Esophagus squamous epithelium (tissue), 5 donors: ENCODE measurements around the gene SLC44A1. TPM values are rescaled to one million over a fixed set of nuclear protein-coding genes. Genes with fewer than 3 reads are reported as not detected.

Experiments
- DNase-seq: peaks from one replicate; lab custom pipeline; 2025; lab: John Stamatoyannopoulos, UW
- H3K27ac ChIP-seq, 4 donors: fragments of 200-600 bp; sonication (generic); one replicate each; pipeline ENCODE4 v1.5.1; 2016 to 2019; ENCODE audit warnings: mild to moderate bottlenecking in 1 of 4
- H3K27me3 ChIP-seq, 4 donors: fragments of 200-600 bp; sonication (generic); 1 replicate in 3 of 4; 2 replicates in 1 of 4; pipeline versions ENCODE4 v1.5.1 to v1.6.0; 2017 to 2021; ENCODE audit warnings: antibody characterized with exemption in 1 of 4
- H3K36me3 ChIP-seq, 3 donors: fragments of 200-600 bp; sonication (generic); one replicate each; pipeline ENCODE4 v1.5.1; 2016 to 2019
- H3K4me1 ChIP-seq, 3 donors: fragments of 200-600 bp; sonication (generic); one replicate each; pipeline ENCODE4 v1.5.1; 2017 to 2019
- H3K4me3 ChIP-seq, 4 donors: fragments of 200-600 bp; sonication (generic); 1 replicate in 3 of 4; 2 replicates in 1 of 4; pipeline ENCODE4 v1.5.1; 2016 to 2019; ENCODE audit warnings: mild to moderate bottlenecking in 2 of 4, moderate library complexity in 1 of 4
- H3K9me3 ChIP-seq, 3 donors: fragments of 200-600 bp; sonication (generic); one replicate each; pipeline ENCODE4 v1.5.1; 2016 to 2019
- CTCF ChIP-seq, 6 experiments: fragments of 450-650 bp in 4 of 6; fragments of 200-600 bp in 2 of 6; sonication (generic) in 2 of 6; IDR thresholded peaks; one replicate each; pipeline ENCODE4 v1.5.1; 2016 to 2019; ENCODE audit warnings: antibody characterized with exemption in 6 of 6, mild to moderate bottlenecking in 4 of 6, moderate library complexity in 4 of 6
- POLR2A ChIP-seq, 4 donors: fragments of 450-650 bp; IDR thresholded peaks; one replicate each; pipeline ENCODE4 v1.6.1; 2017; ENCODE audit warnings: antibody characterized with exemption in 4 of 4, mild to moderate bottlenecking in 4 of 4, moderate library complexity in 3 of 4
- WGBS, 2 donors: methylation state at CpG; one replicate each; pipeline ENCODE4 v1.1.5; 2018; 5-methylcytosine and 5-hydroxymethylcytosine counted together
- intact Hi-C: fragments of 100-400 bp; cut with DNase I; formaldehyde crosslinking; loops from one replicate; pipeline ENCODE4 v1.15.0; 2022
- total RNA-seq, 4 donors: library from RNA; depleted of rRNA; stranded (reverse); fragments of >200 nt; gene quantifications; one replicate each; pipeline ENCODE4 v1.1.0, GENCODE V29; 2016
- donor health status: DM: yes; HTN: yes; CAD: no.

SLC44A1 gene
- total RNA-seq, 4 donors from 2014 or later: 19.9 to 52.9 (median 37.8) TPM

GRCh38 chr9:105341434-105342146 lies 97.1 kb downstream of the SLC44A1 start:
- Histone ChIP-seq H3K9me3 (no peaks in the 10 kb centered on the region), H3K36me3 (peaks cover 0 to 20% (median 0%) of the 10 kb centered on the region in 3 donors), H3K4me3 (peak overlapping the region in 1 of 4 donors; percentile 2), H3K27me3 (no peaks in the 10 kb centered on the region), H3K4me1 (peaks cover 0 to 6% (median 0%) of the 10 kb centered on the region in 3 donors), H3K27ac (no peak overlapping the region)
- intact Hi-C loops: no loop called here
- TF ChIP-seq CTCF (IDR thresholded peaks at IDR 0.05): no peak
- no peak for TF ChIP-seq POLR2A (IDR thresholded peaks at IDR 0.05)
- no peak for DNase-seq
- 41 to 47% methylated on average over 2 of the region's 2 CpGs for WGBS, 2 donors

GRCh38 chr9:105342147-105342505 lies 97.7 kb downstream of the SLC44A1 start:
- intact Hi-C loops: no loop called here
- Histone ChIP-seq H3K4me3 (peak overlapping the region in 1 of 4 donors; percentile 2), H3K27me3 (no peaks in the 10 kb centered on the region), H3K36me3 (peaks cover 0 to 14% (median 0%) of the 10 kb centered on the region in 3 donors), H3K27ac (no peak overlapping the region), H3K4me1 (peaks cover 0 to 6% (median 0%) of the 10 kb centered on the region in 3 donors), H3K9me3 (no peaks in the 10 kb centered on the region)
- TF ChIP-seq CTCF (IDR thresholded peaks at IDR 0.05) (no peak), POLR2A (IDR thresholded peaks at IDR 0.05) (no peak)
- no peak for DNase-seq
- 73 to 83% methylated on average over 3 of the region's 3 CpGs for WGBS, 2 donors

- no peaks in the 10 kb centered on the region for H3K27me3 ChIP-seq
- H3K36me3 ChIP-seq: no peaks in the 10 kb centered on the region
- peaks cover 0 to 6% (median 0%) of the 10 kb centered on the region in 3 donors for H3K4me1 ChIP-seq
- intact Hi-C loops: no loop called here
- WGBS, 2 donors: 95 to 96% methylated on average over 2 of the region's 2 CpGs
- H3K4me3 ChIP-seq: no peak overlapping the region
- no peak overlapping the region for H3K27ac ChIP-seq
- H3K9me3 ChIP-seq: no peaks in the 10 kb centered on the region
- no peak for TF ChIP-seq POLR2A (IDR thresholded peaks at IDR 0.05)
- TF ChIP-seq CTCF (IDR thresholded peaks at IDR 0.05): no peak
- DNase-seq: no peak
Observed at GRCh38 chr9:105344283-105344682, 99.8 kb downstream of the SLC44A1 start.

- Histone ChIP-seq H3K4me1 (peaks cover 0 to 6% (median 0%) of the 10 kb centered on the region in 3 donors), H3K36me3 (peaks cover 0 to 9% (median 0%) of the 10 kb centered on the region in 3 donors), H3K9me3 (no peaks in the 10 kb centered on the region), H3K4me3 (no peak overlapping the region), H3K27ac (no peak overlapping the region), H3K27me3 (no peaks in the 10 kb centered on the region)
- TF ChIP-seq CTCF (IDR thresholded peaks at IDR 0.05) (no peak), POLR2A (IDR thresholded peaks at IDR 0.05) (no peak)
- 86 to 96% methylated on average over 1 of the region's 1 CpG for WGBS, 2 donors
- no peak for DNase-seq
- intact Hi-C loops: no loop called here
Observed at GRCh38 chr9:105345626-105346025, 101.2 kb downstream of the SLC44A1 start.

- Histone ChIP-seq H3K4me3 (no peak overlapping the region), H3K4me1 (peaks cover 0 to 5% (median 0%) of the 10 kb centered on the region in 3 donors), H3K27me3 (no peaks in the 10 kb centered on the region), H3K9me3 (no peaks in the 10 kb centered on the region), H3K27ac (no peak overlapping the region), H3K36me3 (peaks cover 0 to 9% (median 0%) of the 10 kb centered on the region in 3 donors)
- TF ChIP-seq CTCF (IDR thresholded peaks at IDR 0.05) (no peak), POLR2A (IDR thresholded peaks at IDR 0.05) (no peak)
- WGBS, 2 donors: 67 to 68% methylated on average over 2 of the region's 2 CpGs
- no peak for DNase-seq
- intact Hi-C loops: no loop called here
Observed at GRCh38 chr9:105346273-105346672, 101.8 kb downstream of the SLC44A1 start.
